Measurements from ENCODE around the gene YPEL3. TPM values are rescaled to one million over a fixed set of nuclear protein-coding genes. Genes with fewer than 3 reads are reported as not detected.

YPEL3 gene
- total and polyA plus RNA-seq, 2 experiments from 2014 or later = 20.1 to 82.1 TPM

DNA sequence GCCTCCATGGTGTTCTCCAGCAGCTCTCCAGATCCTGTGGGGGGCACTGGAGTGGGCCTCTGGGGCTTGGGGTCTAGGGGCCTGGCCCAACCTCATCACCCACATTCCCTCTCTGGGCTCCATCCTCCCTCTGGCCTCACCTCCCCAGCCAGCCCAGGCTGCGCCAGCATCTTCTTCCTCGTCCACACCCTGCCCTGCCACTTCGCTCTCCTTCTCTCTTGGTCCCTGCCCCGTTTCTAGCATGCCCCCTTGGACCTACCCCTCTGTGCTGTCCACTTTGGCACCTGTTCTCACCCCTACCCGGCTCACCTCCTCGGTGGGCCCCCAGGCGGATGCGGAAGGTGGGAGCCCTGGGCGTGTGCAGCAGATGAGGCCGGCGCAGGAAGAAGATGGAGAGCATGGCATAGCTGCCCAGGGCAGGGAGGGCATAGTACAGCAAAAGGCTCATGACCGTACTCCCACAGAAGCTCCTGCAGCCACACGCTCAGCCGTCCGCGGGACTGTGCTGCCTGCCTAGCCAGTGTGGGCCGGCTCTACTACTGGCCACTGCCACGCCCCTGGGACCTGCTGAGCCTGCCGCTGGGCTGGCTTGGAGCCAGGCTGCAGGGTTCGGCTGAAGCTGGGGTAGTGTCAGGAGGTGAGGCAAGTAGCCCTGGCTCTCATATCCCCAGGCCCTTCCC lies 17.2 kb upstream of the YPEL3 start, which contains the start of gene GDPD3:
Gene GDPD3 (minus strand): TSS at position 507 of the 680 bp plus-strand sequence. CDS start 59 bp downstream, at position 448.
- 66% methylated on average over 16 of the region's 20 CpGs for WGBS (ENCODE audit: low lambda C conversion rate, missing lambda C conversion rate)
- peak within 1 kb of the TSS; percentile 43 for H3K27ac ChIP-seq
- no peaks in the 10 kb centered on the region for H4K20me1 ChIP-seq (ENCODE audit: insufficient read depth, poor library complexity, severe bottlenecking)
- no peak within 1 kb of the TSS for H2AFZ ChIP-seq
- H3K9me2 ChIP-seq (replicated peaks; ENCODE audit: insufficient read depth) = no peaks in the 10 kb centered on the region
- H3K4me3 ChIP-seq = no peak within 1 kb of the TSS
- peaks cover 11% of the 10 kb centered on the region for H3K4me1 ChIP-seq (ENCODE audit: insufficient read depth)
- H3K36me3 ChIP-seq (replicated peaks; ENCODE audit: insufficient read depth, low read depth) = no peaks in the 10 kb centered on the region
- TF ChIP-seq EZH2 (IDR thresholded peaks at IDR 0.05; ENCODE audit: borderline replicate concordance) = no peak
- TF ChIP-seq, protein P1, sequence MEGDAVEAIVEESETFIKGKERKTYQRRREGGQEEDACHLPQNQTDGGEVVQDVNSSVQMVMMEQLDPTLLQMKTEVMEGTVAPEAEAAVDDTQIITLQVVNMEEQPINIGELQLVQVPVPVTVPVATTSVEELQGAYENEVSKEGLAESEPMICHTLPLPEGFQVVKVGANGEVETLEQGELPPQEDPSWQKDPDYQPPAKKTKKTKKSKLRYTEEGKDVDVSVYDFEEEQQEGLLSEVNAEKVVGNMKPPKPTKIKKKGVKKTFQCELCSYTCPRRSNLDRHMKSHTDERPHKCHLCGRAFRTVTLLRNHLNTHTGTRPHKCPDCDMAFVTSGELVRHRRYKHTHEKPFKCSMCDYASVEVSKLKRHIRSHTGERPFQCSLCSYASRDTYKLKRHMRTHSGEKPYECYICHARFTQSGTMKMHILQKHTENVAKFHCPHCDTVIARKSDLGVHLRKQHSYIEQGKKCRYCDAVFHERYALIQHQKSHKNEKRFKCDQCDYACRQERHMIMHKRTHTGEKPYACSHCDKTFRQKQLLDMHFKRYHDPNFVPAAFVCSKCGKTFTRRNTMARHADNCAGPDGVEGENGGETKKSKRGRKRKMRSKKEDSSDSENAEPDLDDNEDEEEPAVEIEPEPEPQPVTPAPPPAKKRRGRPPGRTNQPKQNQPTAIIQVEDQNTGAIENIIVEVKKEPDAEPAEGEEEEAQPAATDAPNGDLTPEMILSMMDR (IDR thresholded peaks at IDR 0.05; ENCODE audit: poor library complexity) = no peak
- no peak for TF ChIP-seq EZH2phosphoT487 (IDR thresholded peaks at IDR 0.05; ENCODE audit: low read depth, severe bottlenecking, unreplicated experiment)
- H3K27me3 ChIP-seq = no peaks in the 10 kb centered on the region
- H3K4me2 ChIP-seq = no peak within 1 kb of the TSS
- H3K79me2 ChIP-seq = no peaks in the 10 kb centered on the region
- H3K9me3 ChIP-seq (ENCODE audit: low read depth) = no peaks in the 10 kb centered on the region
- DNase-seq (ENCODE audit: low spot score) = peak; percentile 66

DNA sequence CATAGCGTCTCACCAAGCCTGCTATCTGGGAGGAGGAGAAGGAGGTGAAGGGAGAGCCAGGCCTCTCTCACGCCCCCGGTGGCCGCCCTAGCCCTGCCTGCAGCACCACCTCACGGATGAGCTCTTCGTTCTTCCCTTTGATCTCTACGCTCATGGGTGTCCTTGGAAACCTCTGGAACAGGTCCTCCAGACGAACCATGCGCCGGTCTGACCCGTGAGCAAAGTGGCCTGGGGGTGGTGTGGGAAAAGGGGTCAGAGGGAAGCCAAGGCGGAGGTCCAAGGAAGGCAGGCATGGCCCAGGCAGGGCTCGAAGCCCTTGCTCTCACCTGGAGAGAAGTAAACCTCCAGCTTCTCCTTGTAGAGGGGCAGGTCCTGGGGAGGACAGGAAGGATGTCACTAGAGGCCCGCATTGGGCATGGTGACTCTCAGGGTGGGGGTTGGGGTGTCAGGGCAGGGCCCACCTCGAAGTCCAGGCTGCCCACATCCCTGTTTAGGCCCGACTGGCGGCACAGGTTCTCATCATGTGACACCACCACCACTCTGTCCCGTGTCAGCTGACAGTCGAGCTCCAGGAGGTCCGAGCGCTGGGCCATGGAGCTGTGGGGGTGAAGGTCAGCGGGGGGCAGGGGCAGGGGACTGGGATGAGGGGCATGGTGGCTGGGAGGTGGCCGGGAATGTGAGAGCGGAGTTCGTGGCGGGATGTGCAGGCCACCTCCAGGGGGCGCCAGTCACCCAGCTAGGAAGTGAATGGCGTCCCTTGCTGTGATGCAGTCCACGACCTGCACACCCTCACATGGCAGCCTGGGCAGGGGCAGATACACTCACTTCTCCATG lies 16.4 kb upstream of the YPEL3 start:
- WGBS (ENCODE audit: low lambda C conversion rate, missing lambda C conversion rate) = 36% methylated on average over 23 of the region's 29 CpGs
- H3K9me3 ChIP-seq (ENCODE audit: low read depth) = no peaks in the 10 kb centered on the region
- no peaks in the 10 kb centered on the region for H4K20me1 ChIP-seq (ENCODE audit: insufficient read depth, poor library complexity, severe bottlenecking)
- H3K79me2 ChIP-seq = no peaks in the 10 kb centered on the region
- H2AFZ ChIP-seq = no peak overlapping the region
- H3K36me3 ChIP-seq (replicated peaks; ENCODE audit: insufficient read depth, low read depth) = no peaks in the 10 kb centered on the region
- DNase-seq (ENCODE audit: low spot score) = peak; percentile 87
- no peak overlapping the region for H3K4me3 ChIP-seq
- H3K4me1 ChIP-seq (ENCODE audit: insufficient read depth) = peaks cover 11% of the 10 kb centered on the region
- H3K9me2 ChIP-seq (replicated peaks; ENCODE audit: insufficient read depth) = no peaks in the 10 kb centered on the region
- peak overlapping the region; percentile 43 for H3K27ac ChIP-seq
- H3K27me3 ChIP-seq = no peaks in the 10 kb centered on the region
- no peak overlapping the region for H3K4me2 ChIP-seq
- TF ChIP-seq, protein P1 (IDR thresholded peaks at IDR 0.05; ENCODE audit: poor library complexity) = peak; percentile 76
- TF ChIP-seq EZH2 (IDR thresholded peaks at IDR 0.05; ENCODE audit: borderline replicate concordance) = no peak
- TF ChIP-seq EZH2phosphoT487 (IDR thresholded peaks at IDR 0.05; ENCODE audit: low read depth, severe bottlenecking, unreplicated experiment) = no peak

DNA sequence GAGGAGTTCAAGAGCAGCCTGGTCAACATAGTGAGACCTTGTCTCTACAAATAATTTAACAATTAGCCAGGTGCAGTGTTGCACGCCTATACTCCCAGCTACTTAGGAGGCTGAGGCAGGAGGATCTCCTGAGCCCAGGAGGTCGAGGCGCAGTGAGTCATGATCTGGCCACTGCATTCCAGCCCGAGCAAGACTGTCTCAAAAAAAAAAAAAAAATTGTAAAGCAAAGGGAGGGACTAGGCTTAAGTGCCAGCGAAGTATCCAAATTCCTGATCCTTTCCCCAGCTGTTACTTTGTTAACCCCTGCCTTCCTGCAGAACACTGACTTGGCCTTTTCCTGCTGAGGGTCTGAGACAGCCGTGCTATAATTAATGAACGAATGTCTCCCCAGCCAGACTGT lies 14.6 kb upstream of the YPEL3 start:
- Histone ChIP-seq H3K9me3 (ENCODE audit: low read depth) (no peaks in the 10 kb centered on the region), H2AFZ (no peak overlapping the region), H4K20me1 (ENCODE audit: insufficient read depth, poor library complexity, severe bottlenecking) (no peaks in the 10 kb centered on the region), H3K9me2 (replicated peaks; ENCODE audit: insufficient read depth) (no peaks in the 10 kb centered on the region), H3K4me2 (no peak overlapping the region), H3K27ac (no peak overlapping the region), H3K4me1 (ENCODE audit: insufficient read depth) (peaks cover 11% of the 10 kb centered on the region), H3K27me3 (no peaks in the 10 kb centered on the region), H3K36me3 (replicated peaks; ENCODE audit: insufficient read depth, low read depth) (no peaks in the 10 kb centered on the region), H3K79me2 (peaks cover 12% of the 10 kb centered on the region), H3K4me3 (no peak overlapping the region)
- WGBS (ENCODE audit: low lambda C conversion rate, missing lambda C conversion rate) = 47% methylated on average over 7 of the region's 7 CpGs
- TF ChIP-seq EZH2phosphoT487 (IDR thresholded peaks at IDR 0.05; ENCODE audit: low read depth, severe bottlenecking, unreplicated experiment) (no peak), EZH2 (IDR thresholded peaks at IDR 0.05; ENCODE audit: borderline replicate concordance) (no peak)
- TF ChIP-seq, protein P1 (IDR thresholded peaks at IDR 0.05; ENCODE audit: poor library complexity) = no peak
- DNase-seq (ENCODE audit: low spot score) = no peak

Measured in hepatocyte (in vitro differentiated cells).